HG03565 (cell line): Measurements from ENCODE around the gene GAS6.
"Not testable (repeated sequence)": the region's sequence is repeated elsewhere in the genome, so short reads cannot be mapped to it uniquely, and the experiment has no call there.

Source experiments
- ATAC-seq: cut with Tn5 transposase; IDR thresholded peaks from one replicate; pipeline ENCODE4 v1.9.1; 2021; ENCODE audit warnings: mild to moderate bottlenecking, moderate library complexity; ENCODE audit not compliant: unreplicated experiment

The GAS6 gene

DNA sequence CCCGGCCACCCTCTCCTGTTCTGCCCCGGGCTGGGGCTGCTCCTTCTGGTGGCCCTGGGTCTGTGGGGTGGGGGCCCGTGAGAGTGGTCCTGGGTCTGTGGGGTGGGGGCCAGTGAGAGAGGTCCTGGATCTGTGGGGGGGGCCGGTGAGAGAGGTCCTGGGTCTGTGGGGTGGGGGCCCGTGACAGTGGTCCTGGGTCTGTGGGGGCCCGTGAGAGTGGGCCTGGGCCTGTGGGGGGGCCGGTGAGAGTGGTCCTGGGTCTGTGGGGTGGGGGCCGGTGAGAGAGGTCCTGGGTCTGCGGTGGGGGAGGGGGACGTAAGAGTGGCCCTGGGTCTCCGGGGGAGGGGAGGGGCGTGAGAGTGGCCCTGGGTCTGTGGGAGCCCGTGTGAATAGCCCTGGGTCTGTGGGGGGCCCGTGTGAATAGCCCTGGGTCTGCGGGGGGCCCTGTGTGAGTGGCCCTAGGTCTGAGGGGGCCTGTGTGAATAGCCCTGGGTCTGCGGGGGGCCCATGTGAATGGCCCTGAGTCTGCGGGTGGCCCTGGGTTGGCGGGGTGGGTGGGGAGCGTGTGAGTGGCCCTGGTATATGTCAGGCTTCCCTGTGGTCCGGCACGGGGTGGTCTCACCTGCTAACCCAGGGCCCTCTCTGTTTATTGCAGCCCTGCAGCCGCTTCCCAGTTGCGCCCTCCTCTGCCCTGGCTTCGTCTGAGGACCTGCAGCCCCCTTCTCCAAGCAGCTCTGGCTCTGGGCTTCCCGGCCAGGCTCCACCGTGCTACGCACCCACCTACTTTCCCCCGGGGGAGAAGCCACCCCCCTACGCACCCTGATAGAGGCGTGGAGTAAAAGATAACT lies 52.6 kb downstream of the GAS6 start:
- ATAC-seq = no peak

DNA sequence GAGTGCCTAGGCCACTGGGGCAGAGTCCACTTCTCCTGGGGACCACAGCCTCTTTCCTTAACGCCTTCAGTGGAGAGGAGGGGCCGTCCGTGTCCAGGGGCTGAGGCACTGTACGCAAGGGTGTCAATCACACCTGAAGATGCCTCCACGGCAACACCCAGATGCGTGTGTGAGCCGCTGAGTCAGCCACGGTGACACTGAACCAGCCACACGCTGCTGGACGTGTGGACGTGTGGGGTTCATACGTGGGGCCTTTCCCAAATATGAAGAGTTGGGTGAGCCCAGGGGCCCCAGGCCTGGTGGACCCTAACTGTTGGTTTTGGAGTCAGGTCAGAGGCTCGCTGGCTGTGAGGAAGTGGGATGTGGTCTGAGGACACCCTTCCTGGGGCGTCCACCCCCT lies 53.2 kb downstream of the GAS6 start:
- no peak for ATAC-seq

DNA sequence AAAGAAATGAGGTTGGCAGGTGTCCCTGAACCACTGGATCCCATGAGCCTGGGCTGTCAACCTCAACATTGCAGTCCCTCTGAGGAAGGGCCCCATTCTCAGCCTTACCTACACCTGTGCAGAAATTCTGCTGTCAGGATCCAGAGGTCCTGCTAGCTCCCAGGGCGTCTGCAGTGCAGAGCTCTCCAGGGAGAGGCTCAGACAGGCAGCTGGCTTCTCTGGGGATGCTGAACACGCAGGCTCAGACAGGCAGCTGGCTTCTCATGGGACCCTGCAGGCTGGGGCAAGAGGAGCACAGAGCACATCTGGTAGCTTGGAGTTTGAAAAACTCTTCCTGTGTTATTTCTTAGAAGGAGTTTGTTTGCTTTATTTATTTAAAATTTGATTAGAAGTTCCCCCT lies 53.9 kb downstream of the GAS6 start:
- ATAC-seq = no peak

DNA sequence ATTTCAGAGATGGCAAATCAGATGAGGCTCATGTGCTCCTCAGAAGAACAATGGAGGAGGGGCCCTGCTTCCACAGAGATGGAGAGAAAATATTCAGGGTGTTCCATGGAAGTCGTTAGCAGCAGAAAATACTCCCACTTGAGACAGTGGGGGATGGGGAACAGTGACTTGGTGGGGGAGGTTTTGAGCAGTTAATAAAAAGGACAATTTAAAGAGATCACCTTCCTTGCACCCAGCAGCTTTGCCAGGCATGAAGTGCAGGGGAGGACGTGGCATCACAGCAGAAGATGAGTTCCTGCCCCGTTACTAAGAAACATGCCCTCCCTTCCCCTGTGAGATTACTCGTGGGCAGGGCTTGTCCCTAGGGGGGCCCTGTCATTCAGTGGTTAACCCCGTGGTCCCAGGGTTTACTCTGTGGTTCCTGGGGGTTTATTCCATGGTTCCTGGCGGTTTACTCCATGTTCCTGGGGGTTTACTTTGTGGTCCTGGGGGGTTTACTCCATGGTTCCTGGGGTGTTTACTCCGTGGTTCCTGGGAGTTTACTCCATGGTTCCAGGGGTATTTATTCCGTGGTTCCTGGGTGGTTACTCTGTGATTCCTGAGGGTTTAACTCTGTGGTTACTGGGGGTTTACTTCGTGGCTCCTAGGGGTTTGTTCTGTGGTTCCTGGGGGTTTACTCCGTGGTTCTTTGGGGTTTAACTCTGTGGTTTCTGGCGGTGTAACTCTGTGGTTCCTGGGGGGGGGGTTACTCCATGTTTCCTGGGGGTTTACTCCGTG lies 55.6 kb downstream of the GAS6 start:
- no peak for ATAC-seq

DNA sequence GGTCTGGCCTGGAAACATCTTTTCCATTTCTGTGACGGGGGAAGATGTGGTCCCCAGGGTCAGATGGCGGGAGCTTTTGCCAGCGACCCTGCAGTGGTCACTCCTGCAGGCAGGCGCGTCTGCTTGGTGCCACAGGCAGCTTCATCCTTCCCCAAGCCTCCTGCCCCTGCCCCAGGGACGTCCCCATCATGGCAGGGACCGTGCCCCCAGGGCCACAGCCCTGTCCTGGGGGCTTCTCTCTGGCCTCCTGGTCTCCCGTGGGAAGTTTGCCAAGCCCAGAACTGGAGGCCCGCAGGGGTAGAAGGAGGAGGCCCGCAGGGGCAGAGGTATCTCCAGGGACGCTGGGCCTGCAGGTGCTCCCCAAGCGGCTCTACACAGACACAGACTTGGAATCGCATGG lies 57.4 kb downstream of the GAS6 start:
- no peak for ATAC-seq

DNA sequence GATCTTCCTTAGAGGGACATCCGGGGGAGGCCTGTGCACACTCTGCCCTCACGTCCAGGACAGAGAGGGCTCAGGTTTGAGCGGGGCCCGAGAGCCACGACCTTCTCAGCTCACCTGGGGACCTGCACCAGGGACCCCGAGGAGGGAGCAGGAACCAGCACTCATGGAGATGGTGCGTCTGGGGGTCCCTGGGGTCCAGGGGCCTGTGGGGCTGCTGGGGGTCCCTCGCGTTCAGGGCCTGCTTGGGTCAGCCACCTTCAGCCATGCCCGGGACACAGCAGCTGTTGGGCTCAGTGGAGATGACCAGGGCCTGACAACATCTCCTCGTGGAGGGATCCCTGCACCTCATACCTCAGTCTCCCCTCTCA lies 57.8 kb downstream of the GAS6 start:
- no peak for ATAC-seq

DNA sequence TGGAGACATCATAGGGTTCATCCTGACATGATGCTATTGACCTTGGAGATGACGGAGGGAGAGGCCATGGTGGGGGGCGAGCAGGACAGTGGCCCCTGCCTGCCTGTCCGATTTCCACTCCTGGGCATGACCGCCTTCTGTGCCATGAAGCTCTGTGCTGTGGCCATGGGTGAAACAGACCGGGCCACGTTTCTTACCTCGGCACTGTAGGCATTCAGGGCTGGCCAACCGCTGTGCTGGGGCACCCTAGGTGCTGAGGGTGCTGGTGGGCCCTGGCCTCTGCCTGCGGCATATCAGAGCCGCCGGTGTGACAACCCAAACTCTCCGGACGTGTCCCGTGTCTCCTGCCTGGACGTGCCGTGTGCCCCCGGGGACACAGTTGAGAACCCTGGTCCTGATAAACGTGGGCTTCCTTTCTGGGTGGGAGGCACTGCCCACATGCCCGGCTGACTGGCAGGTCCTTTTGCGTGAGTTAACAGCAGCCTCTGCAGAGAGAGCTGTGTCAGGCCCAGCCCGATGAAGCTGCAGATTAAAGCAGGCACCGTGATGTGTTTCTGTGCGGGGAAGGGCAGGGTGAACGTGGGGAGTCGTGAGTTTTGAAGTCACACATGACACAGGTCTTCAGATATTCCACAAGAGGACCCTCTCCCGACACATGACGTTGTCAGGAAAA lies 58.3 kb downstream of the GAS6 start:
- ATAC-seq = no peak

DNA sequence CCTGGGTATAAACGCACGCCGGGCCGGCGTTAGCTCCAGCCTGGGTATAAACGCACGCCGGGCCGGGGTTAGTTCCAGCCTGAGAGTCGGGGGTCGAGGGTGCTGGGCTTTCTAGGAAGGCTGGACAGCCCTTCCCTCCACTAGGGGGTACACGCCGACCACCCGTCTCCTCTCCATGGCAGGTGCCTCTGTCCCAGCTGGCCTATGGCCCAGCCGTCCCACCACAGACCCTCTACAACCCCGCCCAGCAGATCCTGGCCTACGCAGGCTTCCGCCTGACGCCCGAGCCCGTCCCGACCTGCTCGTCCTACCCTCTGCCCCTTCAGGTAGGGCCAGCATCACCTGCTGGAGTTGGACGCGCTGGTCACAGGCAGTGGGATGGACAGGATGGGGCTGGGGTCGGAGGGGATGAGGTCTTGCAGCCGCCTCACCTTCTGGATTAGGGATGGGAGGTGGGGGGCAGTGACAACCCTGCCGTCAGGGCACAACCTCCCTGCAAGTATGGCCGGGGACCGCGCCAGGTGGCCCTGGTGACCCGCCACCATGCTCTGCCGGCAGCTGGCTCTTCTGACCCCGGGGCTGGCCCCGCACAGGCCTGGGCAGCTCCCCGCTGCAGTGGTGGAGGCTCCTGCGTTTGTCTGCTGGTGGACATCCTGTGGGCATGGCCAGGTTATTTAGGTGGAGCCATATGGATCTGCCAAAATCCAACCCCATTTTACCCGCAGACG lies 59.0 kb downstream of the GAS6 start:
- ATAC-seq = no peak

DNA sequence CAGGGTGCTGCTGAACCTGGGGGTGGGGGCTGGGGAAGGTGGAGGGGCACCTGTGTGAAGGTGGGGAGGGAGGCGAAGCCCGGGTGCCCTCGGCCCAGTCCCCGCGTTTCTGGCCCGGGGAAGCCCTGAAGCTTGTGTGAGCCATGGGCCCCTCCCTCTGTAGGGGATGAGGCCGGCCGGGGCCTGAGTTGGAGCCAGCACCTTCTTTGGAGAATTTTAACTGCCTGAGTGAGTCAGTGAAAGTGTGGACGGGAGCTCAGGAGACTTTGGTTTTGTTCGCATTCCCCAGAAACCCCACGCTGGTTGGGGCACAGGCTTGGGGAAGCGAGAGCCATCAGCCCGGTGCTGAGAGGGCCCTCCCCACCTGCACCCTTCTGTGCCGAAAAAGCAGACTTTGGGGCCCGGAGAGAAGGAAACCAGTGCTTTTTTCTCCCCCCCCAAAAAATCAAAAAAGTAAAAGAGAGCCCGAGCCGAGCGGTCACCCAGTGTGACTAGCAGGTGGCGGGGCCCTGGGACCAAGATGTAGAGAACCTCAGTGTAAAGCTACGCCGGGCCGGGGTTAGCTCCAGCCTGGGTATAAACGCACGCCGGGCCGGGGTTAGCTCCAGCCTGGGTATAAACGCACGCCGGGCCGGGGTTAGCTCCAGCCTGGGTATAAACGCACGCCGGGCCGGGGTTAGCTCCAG lies 59.7 kb downstream of the GAS6 start:
- no peak for ATAC-seq

DNA sequence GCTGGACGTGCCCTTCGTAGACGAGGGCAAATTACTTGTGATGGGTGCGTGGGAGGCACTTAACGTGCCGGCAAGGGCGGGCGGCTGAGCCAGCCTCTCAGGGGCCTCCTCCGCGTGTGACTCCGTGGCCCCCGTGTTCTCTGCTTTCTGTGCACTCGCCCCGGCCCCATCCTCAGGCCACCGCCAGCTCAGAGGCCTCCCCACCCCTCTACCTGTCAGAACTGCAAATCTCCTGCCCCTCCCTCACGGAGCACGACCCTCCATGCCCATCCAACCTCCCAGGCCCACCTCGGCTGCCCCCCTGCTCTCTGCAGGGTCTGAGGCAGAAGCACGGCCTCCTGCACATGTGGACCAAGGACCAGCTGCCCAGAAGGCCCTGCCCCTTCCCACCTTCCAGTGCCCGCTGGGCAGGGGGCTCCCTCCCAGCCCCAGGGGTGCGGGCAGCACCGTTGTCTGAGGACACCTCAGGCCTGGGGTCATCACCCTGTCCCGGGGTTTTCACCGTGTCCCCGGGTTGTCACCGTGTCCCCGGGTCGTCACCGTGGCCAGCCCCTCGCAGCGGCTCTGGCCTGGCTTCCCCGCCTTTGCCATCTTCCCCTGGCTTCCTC lies 60.4 kb downstream of the GAS6 start:
- no peak for ATAC-seq

DNA sequence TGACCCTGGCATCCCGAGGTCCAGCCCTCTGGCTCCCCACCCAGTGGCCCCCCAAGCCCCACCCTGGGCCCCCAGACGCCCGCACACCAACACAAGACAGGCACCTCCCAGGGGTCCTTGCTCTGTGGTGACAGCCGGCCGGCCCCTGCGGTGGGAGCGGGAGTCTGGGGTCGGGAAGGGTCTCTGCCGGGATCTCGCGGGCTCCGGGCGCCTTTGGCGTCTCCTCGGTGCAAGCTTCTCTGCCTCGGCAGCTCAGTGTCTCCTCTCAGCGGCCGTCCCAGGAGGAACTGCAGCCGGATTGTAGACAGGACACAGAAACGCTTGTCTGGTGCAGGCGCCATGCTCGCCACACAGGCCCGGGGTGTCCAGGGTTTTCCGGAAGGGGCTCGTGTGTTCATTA lies 61.1 kb downstream of the GAS6 start:
- no peak for ATAC-seq

DNA sequence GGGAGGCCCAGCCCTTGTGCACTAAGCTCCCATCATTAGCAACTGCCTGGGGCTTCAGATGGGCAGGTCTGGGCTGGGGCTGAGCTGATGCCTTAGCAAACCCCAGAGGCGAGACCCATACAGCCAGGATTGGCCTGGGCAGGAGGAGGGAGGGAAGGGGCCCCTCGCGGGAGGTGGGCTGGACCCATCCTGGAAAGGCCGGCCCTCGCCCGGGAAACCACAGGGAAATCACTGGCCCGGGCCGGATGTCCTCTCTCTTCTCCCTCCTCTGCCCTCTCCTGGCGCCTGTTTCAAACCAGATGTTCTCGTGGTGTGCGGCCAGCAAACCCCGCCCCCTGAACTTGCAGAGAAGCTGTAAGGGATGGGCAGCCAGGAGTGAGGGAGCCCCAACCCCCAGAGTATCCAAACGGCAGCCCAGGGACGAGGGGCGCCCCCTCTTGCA lies 61.8 kb downstream of the GAS6 start:
- no peak for ATAC-seq

DNA sequence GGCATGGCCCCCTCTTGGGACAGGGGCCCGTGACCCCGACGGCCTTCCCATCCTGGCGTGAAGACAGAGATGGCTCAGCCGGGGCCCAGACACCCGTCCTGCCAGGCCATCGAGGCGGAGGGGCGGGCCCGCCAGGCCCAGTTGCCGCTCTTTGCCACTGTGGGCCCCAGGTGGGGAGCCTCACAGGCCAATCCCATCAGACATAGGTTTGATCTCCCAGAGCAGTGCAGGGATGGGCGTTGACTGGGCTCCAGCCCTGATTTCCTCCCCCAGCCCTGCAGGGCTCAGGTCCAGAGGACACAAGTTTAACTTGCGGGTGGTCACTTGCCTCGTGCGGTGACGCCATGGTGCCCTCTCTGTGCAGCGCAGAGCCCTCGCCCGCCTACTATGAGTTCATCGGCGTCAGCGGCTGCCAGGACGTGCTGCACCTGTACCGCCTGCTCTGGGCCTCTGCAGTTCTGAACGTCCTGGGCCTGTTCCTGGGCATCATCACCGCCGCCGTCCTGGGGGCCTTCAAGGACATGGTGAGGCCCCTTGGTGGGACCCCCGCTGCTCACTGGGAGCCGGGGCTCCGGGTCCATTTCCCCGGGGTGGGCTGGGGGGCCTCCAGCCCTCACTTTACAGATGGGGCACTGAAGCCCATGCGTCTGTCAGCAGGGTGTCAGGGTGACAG lies 62.5 kb downstream of the GAS6 start:
- ATAC-seq = no peak

DNA sequence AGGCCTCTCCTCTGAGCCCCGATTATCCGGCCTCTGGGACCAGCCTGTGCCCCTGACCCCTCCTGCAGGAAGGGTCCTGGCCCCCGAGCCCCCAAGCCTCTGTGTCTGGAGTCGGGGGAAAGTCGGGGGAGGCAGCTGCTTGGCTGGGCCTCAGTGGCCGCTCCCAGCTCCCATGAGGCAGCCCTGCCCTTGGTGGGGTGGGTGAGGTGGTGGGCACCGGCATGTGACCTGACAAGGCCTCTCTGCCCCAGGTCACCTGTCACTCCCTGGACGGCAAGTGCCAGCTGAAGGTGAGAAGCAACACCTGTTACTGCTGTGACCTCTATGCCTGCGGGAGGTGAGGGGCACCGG lies 63.3 kb downstream of the GAS6 start:
- ATAC-seq = no peak

DNA sequence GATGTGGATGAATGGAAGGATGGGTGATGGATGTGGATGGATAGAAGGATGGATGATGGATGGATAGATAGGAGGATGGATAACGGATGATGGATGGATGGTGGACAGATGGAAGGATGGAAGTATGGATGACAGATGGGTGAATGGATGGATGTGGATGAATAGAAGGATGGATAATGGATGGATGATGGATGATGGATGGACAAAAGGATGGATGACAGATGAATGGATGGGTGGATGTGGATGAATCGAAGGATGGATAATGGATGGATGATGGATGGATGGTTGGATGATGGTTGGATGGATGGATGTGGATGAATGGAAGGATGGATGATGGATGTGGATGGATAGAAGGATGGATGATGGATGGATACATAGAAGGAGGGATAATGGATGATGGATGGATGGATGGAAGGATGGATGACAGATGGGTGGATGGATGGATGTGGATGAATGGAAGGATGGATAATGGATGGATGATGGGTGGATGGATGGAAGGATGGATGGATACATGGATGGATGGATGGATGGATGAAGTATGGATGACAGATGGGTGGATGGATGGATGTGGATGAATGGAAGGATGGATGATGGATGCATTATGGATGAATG lies 65.6 kb downstream of the GAS6 start:
- no peak for ATAC-seq

DNA sequence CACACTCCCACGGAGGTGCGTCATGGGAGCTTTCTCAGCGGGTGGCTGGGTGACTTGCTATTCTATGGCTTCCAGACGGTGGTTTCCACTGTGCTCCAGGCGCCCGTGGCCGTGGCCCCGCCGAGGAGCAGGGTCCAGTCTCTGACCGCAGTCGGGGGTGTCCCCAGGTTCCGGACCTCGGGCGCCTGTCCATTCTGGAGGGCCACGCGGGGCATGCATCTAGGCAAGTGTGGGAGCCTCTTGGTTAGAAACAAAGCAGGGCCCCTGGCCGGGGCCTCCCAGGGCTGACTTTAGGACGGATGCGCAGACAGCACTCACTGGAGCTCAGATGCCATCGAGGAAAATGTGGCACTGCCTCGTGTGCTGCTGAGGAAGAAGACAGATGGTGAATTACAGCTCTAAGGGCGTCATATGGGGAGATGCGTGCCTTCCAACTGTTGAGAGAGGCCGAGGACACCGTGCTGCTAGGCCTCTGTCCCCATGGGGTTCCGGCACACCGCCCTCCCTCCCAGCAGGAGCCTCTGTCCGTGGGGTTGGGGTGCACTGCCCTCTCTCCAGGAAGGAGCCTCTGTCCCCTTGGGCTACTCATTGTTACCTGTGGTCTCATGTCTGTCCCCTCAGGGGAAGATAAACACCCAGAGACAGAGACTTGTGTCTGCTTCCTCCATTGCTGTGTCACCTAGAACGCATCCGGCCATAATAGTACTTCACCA lies 66.8 kb downstream of the GAS6 start:
- no peak for ATAC-seq

DNA sequence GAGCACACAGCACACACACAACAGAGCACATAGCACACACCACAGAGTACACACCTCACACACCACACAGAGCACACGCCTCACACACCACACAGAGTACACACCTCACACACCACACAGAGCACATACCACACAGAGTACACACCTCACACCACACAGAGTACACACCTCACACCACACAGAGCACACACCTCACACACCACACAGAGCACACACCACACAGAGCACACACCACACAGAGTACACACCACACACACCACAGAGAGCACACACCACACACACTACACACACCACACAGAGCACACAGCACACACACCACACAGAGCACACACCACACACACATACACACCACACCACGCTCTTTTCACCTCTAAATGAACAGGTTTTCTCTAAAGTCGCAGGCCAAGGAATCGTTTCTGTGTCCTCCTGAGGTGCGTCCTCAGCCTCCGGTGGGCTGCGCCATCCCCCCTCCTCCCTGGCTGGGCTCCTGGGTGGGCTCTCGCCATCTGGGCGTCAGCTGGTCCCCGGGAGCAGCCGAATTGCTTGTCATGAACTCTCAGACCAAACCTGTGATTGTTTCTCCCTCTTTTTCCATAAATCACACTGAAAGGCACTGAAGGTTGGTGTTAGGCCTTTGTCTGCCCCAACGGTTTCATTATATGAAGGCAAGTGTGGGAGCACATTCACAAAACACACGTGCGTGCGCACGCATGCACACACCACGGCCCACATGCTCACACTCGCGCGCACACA lies 67.5 kb downstream of the GAS6 start:
- no peak for ATAC-seq

DNA sequence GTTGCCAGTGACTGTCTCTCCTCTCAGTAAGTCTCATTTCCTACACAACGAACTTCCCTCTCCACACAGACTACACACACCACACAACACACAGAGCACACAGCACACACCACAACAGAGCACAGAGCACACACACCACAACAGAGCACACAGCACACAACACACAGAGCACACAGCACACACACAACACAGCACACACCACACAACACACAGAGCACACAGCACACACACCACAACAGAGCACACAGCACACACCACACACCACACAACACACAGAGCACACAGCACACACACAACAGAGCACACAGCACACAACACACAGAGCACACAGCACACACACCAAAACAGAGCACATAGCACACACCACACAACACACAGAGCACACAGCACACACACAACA lies 68.5 kb downstream of the GAS6 start:
- not testable (repeated sequence) for ATAC-seq
